HG03108 (cell line): Measurements from ENCODE around the gene SNAI1.
"Not testable (repeated sequence)": the region's sequence is repeated elsewhere in the genome, so short reads cannot be mapped to it uniquely, and the experiment has no call there.

Experiments
- ATAC-seq: cut with Tn5 transposase; IDR thresholded peaks from one replicate; pipeline ENCODE4 v1.9.1; 2021; ENCODE audit warnings: moderate library complexity; ENCODE audit not compliant: unreplicated experiment

Gene SNAI1

DNA sequence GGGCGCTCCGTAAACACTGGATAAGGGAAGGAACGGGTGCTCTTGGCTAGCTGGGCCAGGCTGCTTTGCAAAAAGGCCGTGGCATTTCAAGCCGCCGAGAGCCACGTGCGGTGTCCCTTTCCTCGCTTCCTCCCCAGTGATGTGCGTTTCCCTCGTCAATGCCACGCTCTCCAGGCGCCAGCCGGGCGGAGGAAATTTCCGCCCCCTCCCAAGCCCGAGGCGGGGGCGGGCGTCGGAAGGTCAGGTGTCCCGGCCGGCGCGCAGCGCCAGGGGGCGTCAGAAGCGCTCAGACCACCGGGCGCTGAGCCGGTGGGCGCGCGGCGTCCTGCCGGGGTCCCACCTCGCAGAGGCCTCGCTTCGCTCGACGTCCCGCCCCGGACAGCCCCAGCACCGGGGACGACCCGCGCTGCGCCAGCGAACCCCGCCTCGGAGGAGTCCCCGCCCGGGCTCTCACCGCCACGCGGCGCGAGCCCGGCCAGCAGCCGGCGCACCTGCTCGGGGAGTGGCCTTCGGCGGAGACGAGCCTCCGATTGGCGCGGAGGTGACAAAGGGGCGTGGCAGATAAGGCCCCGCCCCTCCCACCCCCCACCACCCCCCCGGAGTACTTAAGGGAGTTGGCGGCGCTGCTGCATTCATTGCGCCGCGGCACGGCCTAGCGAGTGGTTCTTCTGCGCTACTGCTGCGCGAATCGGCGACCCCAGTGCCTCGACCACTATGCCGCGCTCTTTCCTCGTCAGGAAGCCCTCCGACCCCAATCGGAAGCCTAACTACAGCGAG is at the start of gene SNAI1:
Gene SNAI1, plus strand, starts transcription at position 635 of the 777 bp plus-strand sequence. Its CDS starts 80 bp downstream, at position 715.
- peak; percentile 60 for ATAC-seq

DNA sequence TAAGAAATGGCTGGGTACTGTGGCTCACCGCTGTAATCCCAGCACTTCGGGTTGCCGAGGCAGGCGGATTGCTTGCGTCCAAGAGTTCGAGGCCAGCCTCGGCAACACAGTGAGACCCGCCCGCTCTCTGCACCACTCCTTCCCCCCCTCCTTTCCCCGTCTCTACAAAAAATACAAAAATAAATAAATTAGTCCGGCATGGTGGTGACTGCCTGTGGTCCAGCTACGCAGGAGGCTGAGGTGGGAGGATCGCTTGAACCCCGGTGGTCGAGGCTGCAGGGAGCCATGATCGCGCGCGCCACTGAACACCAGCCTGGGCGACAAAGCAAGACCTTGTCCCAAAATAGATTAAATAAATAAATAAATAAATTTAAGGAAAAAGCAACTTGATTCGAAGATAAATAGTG is 47.0 kb upstream of the SNAI1 start:
- ATAC-seq = no peak

DNA sequence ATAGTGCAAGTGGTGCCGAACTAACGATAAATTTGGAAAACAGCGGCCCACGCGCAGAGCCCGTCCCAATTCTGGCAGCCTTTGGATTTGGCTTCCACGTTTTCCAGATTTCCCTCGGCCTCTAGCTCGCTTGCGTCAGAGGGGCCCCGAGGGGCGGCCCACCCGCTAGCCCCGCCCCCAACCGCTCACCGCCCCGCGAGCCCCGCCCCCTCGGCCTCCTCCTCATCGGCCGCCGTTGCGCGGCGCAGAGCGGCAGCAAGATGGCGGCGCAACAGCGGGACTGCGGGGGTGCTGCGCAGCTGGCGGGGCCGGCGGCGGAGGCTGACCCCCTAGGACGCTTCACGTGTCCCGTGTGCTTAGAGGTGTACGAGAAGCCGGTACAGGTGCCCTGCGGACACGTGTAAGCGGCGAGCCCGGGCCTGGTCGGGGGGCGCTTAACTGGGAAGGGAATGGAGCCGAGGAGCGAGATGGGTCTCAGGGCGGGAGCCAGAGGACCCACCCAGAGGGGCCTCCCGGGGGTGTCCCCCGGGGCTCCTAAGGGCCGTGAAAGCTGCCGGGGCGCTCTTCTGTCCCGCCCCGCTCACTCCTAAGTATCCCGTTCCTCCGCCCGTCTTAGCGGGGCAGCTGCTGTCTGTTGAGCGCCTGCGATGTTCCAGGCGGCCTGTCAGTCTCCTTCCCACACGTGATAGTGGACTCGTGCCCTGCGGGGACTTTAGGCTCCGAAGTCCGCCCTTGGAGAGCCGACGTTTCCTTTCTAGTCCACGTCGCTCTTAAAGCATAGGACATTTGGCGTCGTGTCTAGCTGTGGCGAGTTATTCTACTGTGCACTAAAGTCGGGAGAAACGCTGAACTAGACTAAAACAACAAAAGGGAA is 46.4 kb upstream of the SNAI1 start, which contains the start of gene RNF114:
Gene RNF114, plus strand, starts transcription at position 245 of the 874 bp plus-strand sequence. Its CDS starts 16 bp downstream, at position 261.
- ATAC-seq = peak; percentile 72

DNA sequence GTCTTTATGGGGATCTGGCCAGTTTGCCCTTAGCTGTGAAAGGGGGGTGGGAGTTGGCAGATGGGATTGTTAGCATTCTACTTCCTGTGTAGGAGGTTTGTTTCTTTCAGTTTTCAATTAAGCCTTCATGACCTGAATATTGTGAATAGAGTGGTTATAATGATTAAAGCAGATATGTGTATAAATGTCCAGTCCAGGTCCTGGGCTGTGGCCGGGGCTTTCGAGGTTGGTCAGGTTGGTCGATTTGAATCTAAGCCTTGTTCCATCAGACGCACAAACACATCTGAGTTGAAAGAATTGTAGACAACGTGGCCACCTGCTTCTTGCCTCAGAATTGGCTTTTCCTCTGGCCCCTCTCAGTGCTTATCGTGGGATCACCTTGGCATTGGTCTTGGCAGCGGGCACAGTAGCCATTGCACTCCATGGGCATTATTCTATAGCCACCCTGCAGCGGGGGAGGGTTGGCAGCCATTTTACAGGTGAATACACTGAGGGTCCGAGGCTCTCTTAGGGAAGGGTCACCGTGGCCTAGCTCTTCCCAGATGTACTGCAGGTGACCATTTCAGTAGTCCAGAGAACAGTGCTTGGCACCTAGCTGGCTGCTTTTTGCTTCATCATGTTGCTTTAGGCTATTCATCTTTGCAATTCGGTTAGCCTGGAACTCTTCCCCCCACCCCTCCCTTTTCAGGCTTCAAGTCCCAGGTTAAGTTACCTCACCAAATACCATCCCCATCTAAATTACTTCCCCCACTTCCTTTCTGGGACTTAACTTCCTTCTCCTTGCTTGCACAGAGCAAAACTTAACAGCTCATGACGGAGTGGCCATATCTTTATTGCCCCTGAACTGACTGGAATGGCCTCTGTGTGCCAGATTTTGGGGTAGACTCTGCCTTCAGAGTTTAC is 45.5 kb upstream of the SNAI1 start:
- ATAC-seq = no peak

DNA sequence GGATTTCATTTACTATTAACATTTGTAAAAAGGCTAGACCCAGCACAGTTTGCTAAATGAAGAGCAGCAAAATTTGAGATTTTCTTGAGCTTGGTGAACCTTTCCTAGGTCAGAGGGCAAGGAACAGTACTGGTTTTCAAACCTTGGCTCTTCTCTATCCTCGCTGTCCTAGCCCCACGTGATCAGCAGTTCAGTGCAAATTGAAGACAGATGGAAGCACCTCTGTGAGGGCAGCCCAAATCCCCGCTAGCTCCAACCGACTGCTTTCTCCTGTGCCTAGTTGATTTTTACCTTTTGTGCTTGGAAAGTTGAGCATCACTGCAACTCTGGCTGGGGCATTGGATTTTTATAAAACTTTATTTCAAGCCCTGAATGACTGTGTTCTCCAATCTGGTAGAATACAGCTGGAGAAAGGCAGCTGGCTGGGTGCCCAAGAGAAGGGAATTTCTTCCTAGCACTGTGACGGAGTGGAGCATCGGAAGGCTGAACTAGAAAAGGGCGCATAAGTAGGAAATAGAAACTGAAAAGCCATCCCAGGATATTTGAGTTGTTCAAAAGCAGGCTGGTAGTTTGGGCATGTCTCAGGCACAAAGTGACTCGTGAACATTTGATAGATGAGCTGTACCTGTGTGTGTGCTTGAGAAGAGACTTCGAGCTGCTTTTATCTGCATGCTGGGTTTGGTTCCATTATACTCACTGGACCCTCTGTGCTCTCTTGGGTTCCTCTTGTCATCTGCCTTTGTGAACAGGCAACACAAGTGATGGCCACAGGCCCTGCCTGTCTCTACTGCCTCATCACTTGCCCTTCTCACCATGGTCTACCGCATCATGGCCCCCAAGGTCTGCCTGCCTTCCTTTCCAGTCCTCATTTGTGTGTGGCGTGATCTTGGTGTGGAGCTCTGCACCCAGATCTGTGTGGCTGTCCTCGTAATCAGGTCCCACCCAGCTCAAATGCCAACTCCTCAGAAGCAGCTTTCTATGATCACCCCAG is 44.3 kb upstream of the SNAI1 start:
- no peak for ATAC-seq

DNA sequence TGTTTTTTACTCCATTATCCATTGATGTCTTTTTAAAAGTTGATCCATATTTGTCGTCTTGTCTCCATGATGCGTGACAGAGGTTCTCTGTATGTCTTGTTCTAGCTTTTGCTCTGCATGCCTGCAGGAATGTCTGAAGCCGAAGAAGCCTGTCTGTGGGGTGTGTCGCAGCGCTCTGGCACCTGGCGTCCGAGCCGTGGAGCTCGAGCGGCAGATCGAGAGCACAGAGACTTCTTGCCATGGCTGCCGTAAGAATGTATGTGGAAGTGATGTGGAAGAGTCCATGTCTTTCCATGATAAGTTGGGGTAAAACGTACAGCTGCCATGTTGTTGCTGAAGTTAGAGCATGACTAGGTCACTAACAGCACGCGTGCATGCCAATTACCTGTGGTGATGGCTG is 41.3 kb upstream of the SNAI1 start:
- no peak for ATAC-seq

DNA sequence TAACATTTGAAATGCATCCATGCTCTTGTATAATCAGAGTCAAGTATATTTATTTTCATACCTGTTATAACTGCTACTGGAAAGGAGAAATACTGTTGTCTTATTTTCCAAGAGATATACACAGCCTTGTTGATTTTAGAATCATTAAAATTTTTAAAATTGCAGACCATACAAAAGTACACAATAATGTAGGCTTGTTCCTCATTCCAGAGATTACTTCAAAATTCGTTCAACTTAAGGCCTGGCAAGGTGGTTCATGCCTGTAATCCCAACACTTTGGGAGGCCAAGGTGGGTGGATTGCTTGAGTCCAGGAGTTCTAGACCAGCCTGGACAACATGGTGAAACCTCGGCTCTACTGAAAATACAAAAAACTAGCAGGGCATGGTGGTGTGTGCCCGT is 40.5 kb upstream of the SNAI1 start:
- no peak for ATAC-seq

DNA sequence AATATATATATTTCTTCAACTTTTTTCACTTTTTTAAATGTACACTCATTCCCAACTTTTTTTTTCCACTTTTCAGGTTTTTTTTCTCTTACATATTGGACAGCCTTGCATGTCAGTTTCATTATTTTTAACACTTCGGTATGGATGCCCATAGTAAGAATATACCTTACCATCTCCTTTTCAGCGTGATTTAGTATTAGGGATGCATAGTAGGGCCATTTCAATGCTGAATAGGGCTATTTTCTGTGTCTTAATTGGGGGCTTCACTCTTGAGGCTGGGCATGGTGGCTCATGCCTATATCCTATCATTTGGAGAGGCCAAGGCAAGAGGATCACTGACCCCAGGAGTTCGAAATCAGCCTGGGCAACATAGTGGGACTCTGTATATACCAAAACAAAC is 39.8 kb upstream of the SNAI1 start:
- ATAC-seq = no peak

DNA sequence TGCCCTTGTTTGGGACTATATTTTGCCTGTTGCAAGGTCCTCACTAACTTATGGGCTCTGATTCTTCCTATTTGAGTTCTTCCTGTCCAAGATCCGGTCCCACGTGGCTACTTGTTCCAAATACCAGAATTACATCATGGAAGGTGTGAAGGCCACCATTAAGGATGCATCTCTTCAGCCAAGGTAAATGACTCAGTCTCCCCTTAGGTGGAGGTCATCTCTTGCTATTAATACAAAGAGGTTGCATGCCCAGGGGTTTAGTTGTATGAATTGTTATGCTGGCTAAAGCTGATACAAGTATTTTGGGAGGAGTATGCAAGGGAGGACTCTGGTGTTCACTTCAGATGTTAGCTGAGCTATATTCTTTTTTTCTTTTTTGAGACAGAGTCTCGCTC is 37.5 kb upstream of the SNAI1 start:
- no peak for ATAC-seq

DNA sequence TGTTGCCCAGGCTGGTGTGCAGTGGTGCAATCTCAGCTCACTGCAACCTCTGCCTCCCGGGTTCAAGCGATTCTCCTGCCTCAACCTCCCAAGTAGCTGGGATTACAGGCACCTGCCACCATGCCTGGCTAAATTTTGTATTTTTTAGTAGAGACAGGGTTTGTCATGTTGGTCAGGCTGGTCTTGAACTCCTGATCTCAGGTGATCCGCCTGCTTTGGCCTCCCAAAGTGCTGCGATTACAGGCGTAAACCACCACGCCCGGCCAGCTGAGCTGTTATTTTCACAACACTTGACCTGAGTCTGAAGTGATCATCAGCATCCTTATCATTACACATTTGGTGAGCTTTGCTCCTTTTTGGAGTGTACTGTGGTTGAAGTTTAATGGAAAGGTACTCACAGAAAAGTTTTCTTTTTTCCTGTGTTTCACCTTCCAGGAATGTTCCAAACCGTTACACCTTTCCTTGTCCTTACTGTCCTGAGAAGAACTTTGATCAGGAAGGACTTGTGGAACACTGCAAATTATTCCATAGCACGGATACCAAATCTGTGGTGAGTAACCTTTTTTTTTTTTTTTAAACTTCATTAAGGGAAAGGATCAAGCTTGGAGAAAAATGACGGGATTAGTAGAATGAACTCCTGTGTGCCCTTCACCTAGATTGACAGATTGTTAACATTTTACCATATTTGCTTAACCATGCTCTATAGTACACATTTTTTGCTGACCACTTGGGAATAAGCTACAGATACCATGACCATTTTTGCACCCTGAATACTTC is 36.9 kb upstream of the SNAI1 start:
- ATAC-seq = no peak

DNA sequence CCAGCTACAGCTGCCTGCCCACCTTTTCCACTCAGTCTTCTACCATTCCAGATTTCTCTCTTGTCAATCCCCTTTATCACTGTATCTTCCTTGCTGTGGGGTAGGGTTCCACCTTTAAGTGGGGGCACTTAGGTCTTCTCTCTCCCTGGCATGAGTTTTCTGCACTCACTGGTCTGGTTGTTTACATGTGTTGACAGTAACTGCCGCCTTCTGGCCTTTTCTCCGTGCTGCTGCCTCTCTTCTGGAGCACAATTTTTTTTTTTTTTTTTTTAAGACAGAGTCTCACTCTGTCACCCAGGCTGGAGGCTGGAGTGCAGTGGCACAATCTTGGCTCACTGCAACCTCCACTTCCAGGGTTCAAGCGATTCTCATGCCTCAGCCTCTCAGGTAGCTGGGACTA is 34.6 kb upstream of the SNAI1 start:
- no peak for ATAC-seq

DNA sequence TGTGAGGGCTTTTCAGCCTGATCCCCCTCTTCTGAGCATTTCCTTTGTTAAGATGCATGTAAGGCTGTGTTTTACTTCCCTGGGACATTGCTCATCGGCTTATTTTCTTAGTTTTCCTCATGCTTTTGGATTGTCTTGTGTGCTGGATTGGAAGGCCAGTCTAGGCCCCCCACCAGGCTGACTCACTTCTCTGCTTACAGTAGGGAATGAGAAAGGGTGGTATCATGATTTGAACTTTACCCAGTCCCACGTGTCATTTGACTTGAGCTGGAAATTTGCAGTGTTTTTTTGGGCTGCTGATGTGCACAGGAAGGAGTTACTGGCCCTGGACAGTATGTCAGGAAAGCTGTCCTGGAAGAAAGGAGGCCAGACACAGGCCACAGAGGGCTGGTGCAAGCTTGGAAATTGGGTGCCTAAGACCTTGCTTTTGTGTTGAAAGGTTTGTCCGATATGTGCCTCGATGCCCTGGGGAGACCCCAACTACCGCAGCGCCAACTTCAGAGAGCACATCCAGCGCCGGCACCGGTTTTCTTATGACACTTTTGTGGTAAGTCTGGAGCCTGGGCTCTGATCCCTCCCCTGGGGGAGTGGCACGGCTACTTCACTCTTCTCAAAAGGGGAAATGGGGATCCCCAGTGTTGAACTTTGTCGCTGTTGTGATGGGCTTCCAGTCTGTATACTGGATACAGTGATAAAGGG is 33.8 kb upstream of the SNAI1 start:
- no peak for ATAC-seq

DNA sequence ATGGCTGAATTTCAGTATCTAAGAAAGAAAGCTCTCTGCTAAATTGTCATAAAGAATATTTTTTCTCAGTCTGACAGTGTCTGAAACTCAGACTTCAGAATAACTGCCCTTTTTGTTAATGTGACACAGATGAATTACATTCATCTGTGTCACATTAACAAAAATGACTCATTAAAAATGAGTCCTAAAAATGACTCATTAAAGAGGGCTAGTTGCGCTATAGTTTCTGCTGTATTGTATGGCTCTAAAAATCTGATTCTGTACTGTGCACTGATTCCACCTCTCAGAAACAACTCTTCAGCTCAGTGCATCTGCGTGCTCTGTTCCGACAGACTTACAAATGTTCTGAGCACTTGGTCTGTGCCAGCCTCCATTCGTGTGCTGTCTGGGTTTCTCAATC is 31.6 kb upstream of the SNAI1 start:
- no peak for ATAC-seq

DNA sequence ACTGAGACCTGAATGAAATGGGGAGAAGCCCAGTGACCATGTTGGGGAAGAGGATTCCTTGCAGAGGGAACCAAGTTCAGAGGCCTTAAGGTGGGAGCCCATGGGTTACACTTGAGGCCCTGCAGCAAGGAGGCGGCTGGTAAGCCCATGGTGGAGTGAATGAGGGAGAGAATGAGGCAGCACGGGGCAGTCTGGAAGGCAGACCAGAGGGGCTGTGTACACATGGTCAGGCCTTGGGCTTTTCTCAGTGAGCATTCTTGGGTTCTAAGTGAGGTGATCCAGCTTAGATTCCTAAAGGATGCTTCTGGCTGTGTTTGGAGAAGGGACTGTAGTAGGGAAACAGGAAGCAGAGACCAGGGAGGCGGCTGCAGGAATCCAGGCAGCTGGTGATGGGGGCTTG is 27.6 kb upstream of the SNAI1 start:
- no peak for ATAC-seq

DNA sequence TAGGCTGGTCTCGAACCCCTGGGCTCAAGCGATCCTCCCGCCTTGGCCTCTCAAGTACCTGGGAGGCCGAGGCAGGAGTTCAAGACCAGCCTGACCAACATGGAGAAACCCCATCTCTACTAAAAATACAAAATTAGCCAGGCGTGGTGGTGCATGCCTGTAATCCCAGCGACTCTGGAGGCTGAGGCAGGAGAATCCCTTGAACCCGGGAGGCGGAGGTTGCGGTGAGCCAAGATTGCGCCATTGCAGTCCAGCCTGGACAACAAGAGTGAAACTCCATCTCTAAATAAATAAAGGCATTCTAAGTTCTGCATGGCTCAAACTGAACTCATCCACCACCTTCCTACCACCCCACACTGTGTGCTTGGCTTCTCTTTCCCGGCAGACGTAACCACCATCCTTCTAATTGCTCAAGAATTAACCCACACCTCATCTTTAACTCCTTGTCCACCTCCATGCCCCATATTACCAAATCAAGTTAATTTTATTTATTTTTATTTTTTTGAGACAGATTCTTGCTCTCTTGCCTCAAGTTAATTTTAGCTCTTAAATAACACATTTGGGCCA is 26.9 kb upstream of the SNAI1 start:
- ATAC-seq = not testable (repeated sequence)

DNA sequence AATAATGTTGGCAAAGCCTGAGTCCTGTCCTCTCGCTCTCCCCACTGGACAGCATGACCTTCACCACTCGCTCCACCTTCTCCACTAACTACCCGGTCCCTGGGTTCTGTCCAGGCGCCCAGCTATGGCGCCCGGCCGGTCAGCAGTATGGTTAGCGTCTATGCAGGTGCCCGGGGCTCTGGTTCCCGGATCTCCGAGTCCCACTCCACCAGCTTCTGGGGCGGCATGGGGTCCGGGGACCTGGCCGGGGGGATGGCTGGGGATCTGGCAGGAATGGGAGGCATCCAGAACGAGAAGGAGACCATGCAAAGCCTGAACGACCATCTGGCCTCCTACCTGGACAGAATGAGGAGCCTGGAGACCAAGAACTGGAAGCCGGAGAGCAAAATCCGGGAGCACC is 26.1 kb upstream of the SNAI1 start:
- no peak for ATAC-seq

DNA sequence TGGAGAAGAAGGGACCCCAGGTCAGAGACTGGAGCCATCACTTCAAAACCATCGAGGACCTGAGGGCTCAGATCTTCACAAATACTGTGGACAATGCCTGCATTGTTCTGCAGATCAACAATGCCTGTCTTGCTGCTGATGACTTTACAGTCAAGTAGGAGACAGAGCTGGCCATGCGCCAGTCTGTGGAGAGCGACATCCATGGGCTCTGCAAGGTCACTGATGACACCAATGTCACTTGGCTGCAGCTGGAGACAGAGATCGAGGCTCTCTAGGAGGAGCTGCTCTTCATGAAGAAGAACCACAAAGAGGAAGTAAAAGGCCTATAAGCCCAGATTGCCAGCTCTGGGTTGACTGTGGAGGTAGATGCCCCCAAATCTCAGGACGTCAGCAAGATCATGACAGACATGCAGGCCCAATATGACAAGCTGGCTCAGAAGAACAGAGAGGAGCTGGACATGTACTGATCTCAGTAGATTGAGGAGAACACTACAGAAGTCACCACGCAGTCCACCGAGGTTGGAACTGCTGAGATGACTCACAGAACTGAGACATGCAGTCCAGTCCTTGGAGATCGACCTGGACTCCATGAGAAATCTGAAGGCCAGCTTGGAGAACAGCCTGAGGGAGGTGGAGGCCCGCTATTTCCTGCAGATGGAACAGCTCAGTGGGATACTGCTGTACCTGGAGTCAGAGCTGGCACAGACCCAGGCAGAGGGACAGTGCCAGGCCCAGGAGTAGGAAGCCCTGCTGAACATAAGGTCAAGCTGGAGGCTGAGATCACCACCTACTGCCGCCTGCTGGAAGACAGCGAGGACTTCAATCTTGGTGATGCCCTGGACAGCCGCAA is 25.5 kb upstream of the SNAI1 start:
- ATAC-seq = not testable (repeated sequence)
